ENCODE measurements around the gene GPR158. TPM values are rescaled to one million over a fixed set of nuclear protein-coding genes. Genes with fewer than 3 reads are reported as not detected.

Gene GPR158
- total and polyA plus RNA-seq, 9 donors: 0.05 to 0.13 (median 0.09) TPM

GRCh38 chr10:25508112-25508815 is 333.5 kb downstream of the GPR158 start:
- H3K36me3 ChIP-seq (ENCODE audit: control insufficient read depth, insufficient read depth, low read length): no peaks in the 10 kb centered on the region
- no peaks in the 10 kb centered on the region for H3K4me1 ChIP-seq (ENCODE audit: control insufficient read depth, insufficient read depth, low read length)
- H3K4me3 ChIP-seq (ENCODE audit: low read length): no peak overlapping the region
- no peak for DNase-seq
- H3K27ac ChIP-seq (ENCODE audit: low read length): no peak overlapping the region
- WGBS (ENCODE audit: insufficient coverage): 48% methylated on average over 4 of the region's 5 CpGs
- no peaks in the 10 kb centered on the region for H3K9me3 ChIP-seq (replicated peaks; ENCODE audit: control insufficient read depth, low read depth, low read length)
- H3K27me3 ChIP-seq (ENCODE audit: control insufficient read depth, insufficient read depth, low read length): no peaks in the 10 kb centered on the region

DNA sequence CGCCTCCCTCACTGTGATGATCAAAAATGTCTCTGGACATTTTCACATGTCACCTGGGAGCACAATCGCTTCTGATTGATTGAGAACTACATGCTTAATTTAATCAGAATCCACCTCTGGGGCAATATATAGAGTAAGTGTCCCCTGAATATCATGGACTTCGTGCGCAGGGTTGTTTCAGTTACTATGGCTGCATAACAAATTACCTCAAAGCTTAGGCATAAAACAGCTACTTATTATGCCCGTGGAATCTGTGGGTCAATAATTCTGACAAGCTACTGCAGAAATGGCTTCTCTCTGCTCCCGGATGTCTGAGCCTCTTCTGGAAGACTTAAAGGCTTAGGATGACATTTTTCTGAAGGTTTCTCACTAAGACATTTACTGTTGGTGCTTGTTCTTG is 334.4 kb downstream of the GPR158 start:
- no peak overlapping the region for H3K4me3 ChIP-seq (ENCODE audit: low read length)
- H3K9me3 ChIP-seq (replicated peaks; ENCODE audit: control insufficient read depth, low read depth, low read length): no peaks in the 10 kb centered on the region
- no peaks in the 10 kb centered on the region for H3K4me1 ChIP-seq (ENCODE audit: control insufficient read depth, insufficient read depth, low read length)
- no peaks in the 10 kb centered on the region for H3K27me3 ChIP-seq (ENCODE audit: control insufficient read depth, insufficient read depth, low read length)
- H3K36me3 ChIP-seq (ENCODE audit: control insufficient read depth, insufficient read depth, low read length): no peaks in the 10 kb centered on the region
- no peak overlapping the region for H3K27ac ChIP-seq (ENCODE audit: low read length)
- DNase-seq: no peak
- 80% methylated on average over 3 of the region's 6 CpGs for WGBS (ENCODE audit: insufficient coverage)

DNA sequence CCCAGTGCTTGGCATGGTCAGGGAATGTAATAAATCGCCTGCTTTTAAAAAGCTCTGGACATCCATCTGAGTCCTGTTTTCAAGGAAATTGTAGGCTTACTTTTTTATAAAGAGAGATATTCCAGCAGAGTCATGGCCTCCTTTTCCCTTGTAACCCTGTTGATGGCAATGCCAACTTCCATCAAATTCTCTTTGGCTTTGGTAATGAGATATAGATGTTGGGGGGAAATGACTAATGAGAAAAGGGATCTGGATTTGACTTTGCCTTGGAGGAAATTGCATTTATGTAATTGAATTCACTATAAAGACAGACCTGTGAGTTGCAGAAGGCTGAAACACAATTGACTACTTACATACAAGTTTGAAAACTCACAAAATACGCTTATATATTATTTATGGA is 347.5 kb downstream of the GPR158 start:
- H3K9me3 ChIP-seq (replicated peaks; ENCODE audit: control insufficient read depth, low read depth, low read length): peaks cover 4% of the 10 kb centered on the region
- no peaks in the 10 kb centered on the region for H3K36me3 ChIP-seq (ENCODE audit: control insufficient read depth, insufficient read depth, low read length)
- no peak overlapping the region for H3K27ac ChIP-seq (ENCODE audit: low read length)
- DNase-seq: no peak
- no peak overlapping the region for H3K4me3 ChIP-seq (ENCODE audit: low read length)
- WGBS (ENCODE audit: insufficient coverage): no CpG with 5 or more reads among the region's 2 CpGs
- no peaks in the 10 kb centered on the region for H3K27me3 ChIP-seq (ENCODE audit: control insufficient read depth, insufficient read depth, low read length)
- no peaks in the 10 kb centered on the region for H3K4me1 ChIP-seq (ENCODE audit: control insufficient read depth, insufficient read depth, low read length)

- DNase-seq: no peak
- 100% methylated on average over 1 of the region's 4 CpGs for WGBS (ENCODE audit: insufficient coverage)
- Histone ChIP-seq H3K4me3 (ENCODE audit: low read length) (no peak overlapping the region), H3K4me1 (ENCODE audit: control insufficient read depth, insufficient read depth, low read length) (no peaks in the 10 kb centered on the region), H3K36me3 (ENCODE audit: control insufficient read depth, insufficient read depth, low read length) (no peaks in the 10 kb centered on the region), H3K27ac (ENCODE audit: low read length) (no peak overlapping the region), H3K27me3 (ENCODE audit: control insufficient read depth, insufficient read depth, low read length) (no peaks in the 10 kb centered on the region), H3K9me3 (replicated peaks; ENCODE audit: control insufficient read depth, low read depth, low read length) (peaks cover 4% of the 10 kb centered on the region)
These were observed 348.3 kb downstream of the GPR158 start for GRCh38 chr10:25522946-25523608.

DNA sequence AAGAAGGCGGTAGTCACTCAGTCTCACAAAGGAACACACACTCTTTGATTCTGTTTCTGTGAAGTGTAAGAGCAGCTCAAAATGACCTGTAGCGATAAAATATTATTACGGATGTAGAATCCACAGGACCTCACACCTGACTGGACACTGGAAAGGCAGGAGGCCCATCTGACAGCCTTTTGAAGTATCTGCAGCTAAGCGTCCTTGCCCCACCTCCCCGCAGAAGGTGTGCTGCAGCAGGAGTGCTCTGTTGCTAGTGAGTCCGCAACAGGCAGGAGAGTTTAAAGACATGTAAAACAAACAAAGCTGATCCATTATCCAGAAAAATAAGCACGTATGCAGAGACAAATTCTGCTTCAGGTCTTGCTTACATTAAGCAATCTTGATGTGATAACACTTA is 355.5 kb downstream of the GPR158 start:
- Histone ChIP-seq H3K27ac (ENCODE audit: low read length) (no peak overlapping the region), H3K4me1 (ENCODE audit: control insufficient read depth, insufficient read depth, low read length) (no peaks in the 10 kb centered on the region), H3K27me3 (ENCODE audit: control insufficient read depth, insufficient read depth, low read length) (no peaks in the 10 kb centered on the region), H3K9me3 (replicated peaks; ENCODE audit: control insufficient read depth, low read depth, low read length) (no peaks in the 10 kb centered on the region), H3K4me3 (ENCODE audit: low read length) (no peak overlapping the region), H3K36me3 (ENCODE audit: control insufficient read depth, insufficient read depth, low read length) (no peaks in the 10 kb centered on the region)
- 73% methylated on average over 4 of the region's 7 CpGs for WGBS (ENCODE audit: insufficient coverage)
- no peak for DNase-seq

GRCh38 chr10:25531457-25532061 is 356.8 kb downstream of the GPR158 start:
- H3K27me3 ChIP-seq (ENCODE audit: control insufficient read depth, insufficient read depth, low read length): no peaks in the 10 kb centered on the region
- H3K27ac ChIP-seq (ENCODE audit: low read length): no peak overlapping the region
- no peaks in the 10 kb centered on the region for H3K9me3 ChIP-seq (replicated peaks; ENCODE audit: control insufficient read depth, low read depth, low read length)
- no peaks in the 10 kb centered on the region for H3K36me3 ChIP-seq (ENCODE audit: control insufficient read depth, insufficient read depth, low read length)
- H3K4me3 ChIP-seq (ENCODE audit: low read length): no peak overlapping the region
- no peaks in the 10 kb centered on the region for H3K4me1 ChIP-seq (ENCODE audit: control insufficient read depth, insufficient read depth, low read length)
- 82% methylated on average over 2 of the region's 5 CpGs for WGBS (ENCODE audit: insufficient coverage)
- no peak for DNase-seq

DNA sequence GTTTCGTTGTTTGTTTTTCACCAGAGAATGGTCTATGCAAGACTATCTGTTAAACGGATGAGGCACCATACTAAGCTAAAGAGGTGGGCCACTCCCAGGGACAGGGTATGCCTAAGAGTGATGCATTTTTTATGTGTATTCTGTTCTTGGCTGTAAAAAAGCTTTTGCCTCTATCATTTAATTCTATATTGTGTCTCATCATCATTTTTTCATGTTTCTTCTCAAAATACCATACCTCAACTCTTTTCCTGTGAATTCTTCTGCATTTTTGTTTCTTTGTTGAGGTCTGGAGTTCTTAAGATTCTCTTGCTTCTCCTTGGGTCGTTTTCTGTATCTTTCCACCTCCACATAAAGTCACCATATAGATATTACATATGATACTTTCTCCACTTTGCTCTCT is 357.4 kb downstream of the GPR158 start:
- no peaks in the 10 kb centered on the region for H3K4me1 ChIP-seq (ENCODE audit: control insufficient read depth, insufficient read depth, low read length)
- no peaks in the 10 kb centered on the region for H3K36me3 ChIP-seq (ENCODE audit: control insufficient read depth, insufficient read depth, low read length)
- 71% methylated on average over 1 of the region's 3 CpGs for WGBS (ENCODE audit: insufficient coverage)
- no peaks in the 10 kb centered on the region for H3K9me3 ChIP-seq (replicated peaks; ENCODE audit: control insufficient read depth, low read depth, low read length)
- H3K27ac ChIP-seq (ENCODE audit: low read length): no peak overlapping the region
- no peak overlapping the region for H3K4me3 ChIP-seq (ENCODE audit: low read length)
- H3K27me3 ChIP-seq (ENCODE audit: control insufficient read depth, insufficient read depth, low read length): no peaks in the 10 kb centered on the region
- no peak for DNase-seq

DNA sequence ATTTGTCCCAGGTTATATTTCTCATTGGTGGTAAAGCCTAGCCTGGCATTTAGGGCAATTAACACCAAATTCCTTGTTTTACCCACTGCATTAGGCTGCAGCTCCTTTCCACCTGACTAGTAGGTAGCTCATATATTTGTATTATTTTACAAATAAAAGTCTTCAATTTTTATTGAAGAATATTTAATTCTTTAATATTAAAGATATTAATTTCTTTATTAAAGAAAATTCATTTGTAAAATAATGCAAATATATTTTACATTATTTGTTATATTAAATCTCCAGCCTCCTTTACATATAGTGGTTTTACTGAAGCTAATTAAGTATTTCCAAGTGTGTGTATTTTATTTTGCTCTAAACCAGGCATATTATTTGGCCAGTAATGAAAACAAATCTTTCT is 361.2 kb downstream of the GPR158 start:
- Histone ChIP-seq H3K36me3 (ENCODE audit: control insufficient read depth, insufficient read depth, low read length) (no peaks in the 10 kb centered on the region), H3K27ac (ENCODE audit: low read length) (no peak overlapping the region), H3K9me3 (replicated peaks; ENCODE audit: control insufficient read depth, low read depth, low read length) (no peaks in the 10 kb centered on the region), H3K27me3 (ENCODE audit: control insufficient read depth, insufficient read depth, low read length) (no peaks in the 10 kb centered on the region), H3K4me1 (ENCODE audit: control insufficient read depth, insufficient read depth, low read length) (no peaks in the 10 kb centered on the region), H3K4me3 (ENCODE audit: low read length) (no peak overlapping the region)
- no peak for DNase-seq

- WGBS (ENCODE audit: insufficient coverage): 17% methylated on average over 4 of the region's 4 CpGs
- H3K27me3 ChIP-seq (ENCODE audit: control insufficient read depth, insufficient read depth, low read length): no peaks in the 10 kb centered on the region
These were observed 372.6 kb downstream of the GPR158 start for GRCh38 chr10:25547382-25547781.

GRCh38 chr10:25552283-25552919 is 377.6 kb downstream of the GPR158 start:
- Histone ChIP-seq H3K9me3 (replicated peaks; ENCODE audit: control insufficient read depth, low read depth, low read length) (no peaks in the 10 kb centered on the region), H3K27ac (ENCODE audit: low read length) (no peak overlapping the region), H3K27me3 (ENCODE audit: control insufficient read depth, insufficient read depth, low read length) (no peaks in the 10 kb centered on the region), H3K4me1 (ENCODE audit: control insufficient read depth, insufficient read depth, low read length) (no peaks in the 10 kb centered on the region), H3K4me3 (ENCODE audit: low read length) (no peak overlapping the region), H3K36me3 (ENCODE audit: control insufficient read depth, insufficient read depth, low read length) (no peaks in the 10 kb centered on the region)
- 100% methylated on average over 1 of the region's 5 CpGs for WGBS (ENCODE audit: insufficient coverage)
- DNase-seq: no peak

More at GRCh38 chr10:25547382-25547781, 372.6 kb downstream of the GPR158 start:
- no peaks in the 10 kb centered on the region for H3K36me3 ChIP-seq (ENCODE audit: control insufficient read depth, insufficient read depth, low read length)
- no peak overlapping the region for H3K27ac ChIP-seq (ENCODE audit: low read length)
- no peak overlapping the region for H3K4me3 ChIP-seq (ENCODE audit: low read length)
- no peaks in the 10 kb centered on the region for H3K9me3 ChIP-seq (replicated peaks; ENCODE audit: control insufficient read depth, low read depth, low read length)
- no peaks in the 10 kb centered on the region for H3K4me1 ChIP-seq (ENCODE audit: control insufficient read depth, insufficient read depth, low read length)
- DNase-seq: peak; percentile 52
